DND-41 (cell line): Measurements from ENCODE around the gene TMEM97.
"Not testable (repeated sequence)": the region's sequence is repeated elsewhere in the genome, so short reads cannot be mapped to it uniquely, and the experiment has no call there.

ENCODE experiments used
- ATAC-seq: fragments of 200-7000 bp; cut with Tn5 transposase; 3 replicates; pipeline ENCODE4 v1.9.1; 2021; ENCODE audit warnings: low read depth; ENCODE audit not compliant: insufficient read depth
- DNase-seq: peaks from one replicate; pipeline ENCODE4 v3.0.0-alpha.2; 2020
- H2AFZ ChIP-seq: 2 replicates; pipeline ENCODE4 v1.6.0; 2012; ENCODE audit warnings: low read depth, low read length
- H3K27ac ChIP-seq: 2 replicates; pipeline ENCODE4 v1.5.1; 2012; ENCODE audit warnings: low read length, inconsistent platforms
- H3K27me3 ChIP-seq: fragments of 200-600 bp; sonication (generic); 2 replicates; pipeline ENCODE4 v1.6.0; 2012; ENCODE audit warnings: low read length, mild to moderate bottlenecking, inconsistent platforms; ENCODE audit not compliant: insufficient read depth, poor library complexity
- H3K36me3 ChIP-seq: 2 replicates; pipeline ENCODE4 v1.5.1; 2012; ENCODE audit warnings: low read length, inconsistent platforms; ENCODE audit not compliant: insufficient read depth
- H3K4me1 ChIP-seq: 2 replicates; pipeline ENCODE4 v1.5.1; 2012; ENCODE audit warnings: mild to moderate bottlenecking, low read length; ENCODE audit not compliant: insufficient read depth
- H3K4me2 ChIP-seq: 2 replicates; pipeline ENCODE4 v1.6.0; 2012; ENCODE audit warnings: mild to moderate bottlenecking, moderate library complexity, low read length, inconsistent platforms; ENCODE audit not compliant: insufficient read depth
- H3K4me3 ChIP-seq, 2 experiments: fragments of 200-600 bp in 1 of 2; shearing (Covaris generic) in 1 of 2; 2 replicates each; pipeline ENCODE4 v1.5.1; 2012 to 2016; ENCODE audit warnings: inconsistent platforms in 2 of 2, low read length in 2 of 2, mild to moderate bottlenecking in 2 of 2, low read depth in 1 of 2, moderate library complexity in 1 of 2
- H3K79me2 ChIP-seq: 2 replicates; pipeline ENCODE4 v1.6.0; 2012; ENCODE audit warnings: low read length, inconsistent platforms; ENCODE audit not compliant: insufficient read depth
- H3K9ac ChIP-seq: 2 replicates; pipeline ENCODE4 v1.6.0; 2012; ENCODE audit warnings: low read depth, mild to moderate bottlenecking, inconsistent platforms, low read length, moderate library complexity
- H3K9me3 ChIP-seq: 2 replicates; pipeline ENCODE4 v1.5.1; 2012; ENCODE audit warnings: low read length, moderate library complexity, mild to moderate bottlenecking, inconsistent platforms; ENCODE audit not compliant: insufficient read depth, severe bottlenecking
- H4K20me1 ChIP-seq: 2 replicates; pipeline ENCODE4 v1.6.0; 2012; ENCODE audit warnings: low read length; ENCODE audit not compliant: insufficient read depth
- CTCF ChIP-seq: IDR thresholded peaks from 2 replicates; pipeline ENCODE4 v1.5.1; 2012; ENCODE audit warnings: borderline replicate concordance, low read length, moderate library complexity, mild to moderate bottlenecking; ENCODE audit not compliant: poor library complexity, severe bottlenecking; ENCODE audit errors: extremely low read depth
- EZH2 ChIP-seq: IDR thresholded peaks from 3 replicates; pipeline ENCODE4 v1.6.1; 2012; ENCODE audit warnings: borderline replicate concordance, low read depth, mild to moderate bottlenecking, moderate library complexity, low read length, inconsistent platforms; ENCODE audit not compliant: severe bottlenecking

Gene TMEM97

GRCh38 chr17:28271431-28271830 lies 47.6 kb upstream of the TMEM97 start:
- Histone ChIP-seq H2AFZ (no peak overlapping the region), H3K27ac (no peak overlapping the region), H3K36me3 (no peaks in the 10 kb centered on the region), H3K27me3 (peaks cover 33% of the 10 kb centered on the region), H4K20me1 (peaks cover 6% of the 10 kb centered on the region; the same call in 1 of the 2 replicates), H3K79me2 (no peaks in the 10 kb centered on the region), H3K4me1 (no peaks in the 10 kb centered on the region), H3K4me3 (no peak overlapping the region), H3K9ac (no peak overlapping the region), H3K9me3 (peaks cover 16% of the 10 kb centered on the region), H3K4me2 (no peak overlapping the region)
- DNase-seq, result no peak
- no peak for TF ChIP-seq EZH2
- TF ChIP-seq CTCF, result no peak
- no peak for ATAC-seq

GRCh38 chr17:28272166-28272565 lies 46.8 kb upstream of the TMEM97 start:
- Histone ChIP-seq H3K9me3 (peaks cover 9% of the 10 kb centered on the region), H2AFZ (no peak overlapping the region), H3K4me3 (no peak overlapping the region), H3K27me3 (peaks cover 40% of the 10 kb centered on the region), H3K9ac (no peak overlapping the region), H3K79me2 (no peaks in the 10 kb centered on the region), H4K20me1 (peaks cover 13% of the 10 kb centered on the region; the same call in 1 of the 2 replicates), H3K4me2 (no peak overlapping the region), H3K4me1 (no peaks in the 10 kb centered on the region), H3K27ac (no peak overlapping the region), H3K36me3 (no peaks in the 10 kb centered on the region)
- TF ChIP-seq EZH2, result no peak
- TF ChIP-seq CTCF, result no peak
- ATAC-seq (no peak), DNase-seq (no peak)

- not testable (repeated sequence) for H2AFZ ChIP-seq, H3K9ac ChIP-seq, H3K27ac ChIP-seq, H3K4me2 ChIP-seq, H3K9me3 ChIP-seq, H3K36me3 ChIP-seq, H3K4me3 ChIP-seq, H3K4me1 ChIP-seq, ATAC-seq, H3K79me2 ChIP-seq, DNase-seq
- Histone ChIP-seq H3K27me3 (peaks cover 40% of the 10 kb centered on the region), H4K20me1 (peaks cover 13% of the 10 kb centered on the region; the same call in 1 of the 2 replicates)
These were observed 45.7 kb upstream of the TMEM97 start for GRCh38 chr17:28273341-28273740.

- no peak for DNase-seq
- H3K9me3 ChIP-seq, result no peaks in the 10 kb centered on the region
- H3K4me2 ChIP-seq, result no peak overlapping the region
- no peaks in the 10 kb centered on the region for H3K4me1 ChIP-seq
- H3K27ac ChIP-seq, result no peak overlapping the region
- no peak for ATAC-seq
- no peaks in the 10 kb centered on the region for H3K79me2 ChIP-seq
- H3K9ac ChIP-seq, result no peak overlapping the region
- no peak overlapping the region for H3K4me3 ChIP-seq
- H2AFZ ChIP-seq, result no peak overlapping the region
- peaks cover 40% of the 10 kb centered on the region for H3K27me3 ChIP-seq
- no peak for TF ChIP-seq EZH2
- H3K36me3 ChIP-seq, result no peaks in the 10 kb centered on the region
- peaks cover 13% of the 10 kb centered on the region; the same call in 1 of the 2 replicates for H4K20me1 ChIP-seq
These were observed 44.3 kb upstream of the TMEM97 start for GRCh38 chr17:28274591-28275265.
